GM12878 (cell line): ENCODE results near the gene SPTLC2. TPM values are rescaled to one million over a fixed set of nuclear protein-coding genes. Genes with fewer than 3 reads are reported as not detected.

ENCODE experiments used
- ATAC-seq: fragments of 200-7000 bp; cut with Tn5 transposase; 3 replicates; pipeline ENCODE4 v1.9.1; 2020; ENCODE audit warnings: mild to moderate bottlenecking, moderate library complexity
- BruUV-seq: library from RNA; stranded (reverse); fragments of 400-500 nt; replicated peaks from 2 replicates; lab custom pipeline; 2021; lab: Mats Ljungman, UMichigan
- CTCF ChIA-PET: fragments of 300-600 bp; sonication (Branson Sonifier 250); formaldehyde crosslinking; extraction: SDS; loops from one replicate; lab custom pipeline; 2021; ENCODE audit warnings: inconsistent platforms; lab: Yijun Ruan, JAX
- POLR2A ChIA-PET: fragments of 350-600 bp; formaldehyde crosslinking; extraction: SDS; loops from one replicate; lab custom pipeline; 2021; ENCODE audit warnings: inconsistent platforms; lab: Charles Lee
- RAD21 ChIA-PET: fragments of 300-600 bp; sonication (Branson Sonifier 250); formaldehyde crosslinking; loops from one replicate; lab custom pipeline; 2023; ENCODE audit warnings: antibody characterized with exemption; ENCODE audit not compliant: unreplicated experiment; lab: Charles Lee
- SMC1A ChIA-PET: fragments of 300-600 bp; sonication (Branson Sonifier 250); formaldehyde crosslinking; loops from one replicate; lab custom pipeline; 2023; ENCODE audit not compliant: unreplicated experiment, uncharacterized antibody; lab: Charles Lee
- DNase-seq: peaks from one replicate; pipeline ENCODE4 v3.0.0-alpha.2; 2011; ENCODE audit warnings: low read depth, low spot score
- FAIRE-seq: peaks from 3 replicates; lab custom pipeline; 2011; peaks lifted over from hg19 to GRCh38; lab: Jason Lieb, UNC
- H2AFZ ChIP-seq: 2 replicates; pipeline ENCODE4 v1.6.0; 2011; ENCODE audit warnings: low read depth, low read length, control low read depth; ENCODE audit not compliant: control insufficient read depth
- H3K27ac ChIP-seq: 2 replicates; pipeline ENCODE4 v1.5.1; 2011; ENCODE audit warnings: control low read depth; ENCODE audit not compliant: control insufficient read depth, insufficient read depth
- H3K27me3 ChIP-seq, 2 experiments: replicated peaks in 1 of 2; 2 replicates each; pipeline versions ENCODE4 v1.6.0 to v1.6.1; 2011; ENCODE audit warnings: low read length in 1 of 2; ENCODE audit not compliant: control insufficient read depth in 2 of 2, insufficient read depth in 2 of 2
- H3K36me3 ChIP-seq, 2 experiments: 2 replicates each; pipeline ENCODE4 v1.5.1; 2011; ENCODE audit warnings: low read length in 1 of 2; ENCODE audit not compliant: control insufficient read depth in 2 of 2, insufficient read depth in 2 of 2
- H3K4me1 ChIP-seq: 2 replicates; pipeline ENCODE4 v1.6.1; 2011; ENCODE audit warnings: mild to moderate bottlenecking, low read length, moderate library complexity, mixed read lengths; ENCODE audit not compliant: control insufficient read depth, insufficient read depth
- H3K4me2 ChIP-seq: 2 replicates; pipeline ENCODE4 v1.6.0; 2011; ENCODE audit warnings: control low read depth; ENCODE audit not compliant: control insufficient read depth, insufficient read depth
- H3K4me3 ChIP-seq: fragments of 200-600 bp; sonication (generic); 2 replicates; pipeline ENCODE4 v1.5.1; 2016
- H3K79me2 ChIP-seq: 2 replicates; pipeline ENCODE4 v1.6.0; 2011; ENCODE audit warnings: low read length; ENCODE audit not compliant: control insufficient read depth, insufficient read depth
- H3K9ac ChIP-seq: 2 replicates; pipeline ENCODE4 v1.8.0; 2011; ENCODE audit warnings: low read length, control low read depth, mixed read lengths; ENCODE audit not compliant: control insufficient read depth, insufficient read depth
- H3K9me3 ChIP-seq: replicated peaks from 3 replicates; pipeline ENCODE4 v1.5.1; 2011; ENCODE audit warnings: mild to moderate bottlenecking, low read length; ENCODE audit not compliant: control insufficient read depth, insufficient read depth
- H4K20me1 ChIP-seq: 2 replicates; pipeline ENCODE4 v1.6.0; 2011; ENCODE audit not compliant: control insufficient read depth, insufficient read depth
- BCL11A ChIP-seq: IDR thresholded peaks from 2 replicates; pipeline ENCODE4 v1.6.1; 2011; ENCODE audit warnings: low read depth, low read length
- CHD1 ChIP-seq: IDR thresholded peaks from 2 replicates; pipeline ENCODE4 v1.6.1; 2012; ENCODE audit warnings: low read depth, low read length, improper control_type of control experiment
- HCFC1 ChIP-seq: fragments of 150-350 bp; IDR thresholded peaks from 2 replicates; pipeline ENCODE4 v1.6.1; 2014; ENCODE audit warnings: low read length
- PAX5 ChIP-seq: IDR thresholded peaks from 2 replicates; pipeline ENCODE4 v1.6.1; 2011; ENCODE audit warnings: low read depth, low read length, borderline replicate concordance
- SMAD1 ChIP-seq: fragments of 450-650 bp; IDR thresholded peaks from 2 replicates; pipeline ENCODE4 v1.6.1; 2018; ENCODE audit warnings: mild to moderate bottlenecking, low read depth; ENCODE audit not compliant: partially characterized antibody
- SUPT20H ChIP-seq: IDR thresholded peaks from 2 replicates; pipeline ENCODE4 v1.6.1; 2011; ENCODE audit warnings: low read depth, mild to moderate bottlenecking, low read length, moderate library complexity, borderline replicate concordance; ENCODE audit not compliant: control insufficient read depth
- TCF3 ChIP-seq: IDR thresholded peaks from 2 replicates; pipeline ENCODE4 v1.6.1; 2012; ENCODE audit warnings: low read depth, mild to moderate bottlenecking, low read length, borderline replicate concordance; ENCODE audit not compliant: insufficient read depth
- YBX1 ChIP-seq: fragments of 450-650 bp; IDR thresholded peaks from 2 replicates; pipeline ENCODE4 v1.6.1; 2016; ENCODE audit warnings: antibody characterized with exemption
- WGBS: methylation state at CpG from one replicate; pipeline ENCODE4 v1.1.6; 2016; ENCODE audit warnings: low lambda C conversion rate; ENCODE audit not compliant: insufficient replicate concordance, insufficient coverage; ENCODE audit errors: missing lambda C conversion rate; 5-methylcytosine and 5-hydroxymethylcytosine counted together
- in situ Hi-C: fragments of 300-500 bp; cut with MboI; formaldehyde crosslinking; loops from 9 replicates; pipeline ENCODE4 v1.14.3; 2018; ENCODE audit warnings: mixed read lengths
- intact Hi-C: fragments of 100-400 bp; cut with micrococcal nuclease; formaldehyde crosslinking; loops from one replicate; pipeline ENCODE4 v1.14.2; 2022; ENCODE audit not compliant: unreplicated experiment
- polyA plus RNA-seq, 11 experiments: library from polyadenylated mRNA; depleted of rRNA in 4 of 11; unstranded in 6 of 11; stranded (reverse) in 5 of 11; fragments of >200 nt; fragmentation: Nextera tagmentation in 4 of 11; fragmentation: Illumina TruSeq in 1 of 11; extraction: Ambion mirVana in 4 of 11; extraction: Trizol in 1 of 11; gene quantifications; 1 replicate in 1 of 11; 2 replicates in 10 of 11; pipeline versions ENCODE4 v1.2.1 to v1.2.3, GENCODE V29; 2011 to 2016; ENCODE audit warnings: inconsistent platforms in 2 of 11, missing spikeins in 2 of 11, low read depth in 1 of 11
- total RNA-seq, 4 experiments: library from RNA; depleted of rRNA in 3 of 4; stranded (reverse); fragments of >200 nt in 3 of 4; fragmentation: Illumina TruSeq in 1 of 4; extraction: Trizol in 1 of 4; gene quantifications; 2 replicates each; pipeline versions ENCODE4 v1.2.1 to v1.2.3, GENCODE V29; 2013 to 2021
- TF ChIP-seq, protein P1 (sequence below): fragments of 450-650 bp; IDR thresholded peaks from 2 replicates; pipeline ENCODE4 v1.6.1; 2017; ENCODE audit warnings: mild to moderate bottlenecking, moderate library complexity
- TF ChIP-seq, protein P2 (sequence below): IDR thresholded peaks from 2 replicates; pipeline ENCODE4 v1.6.1; 2012; ENCODE audit warnings: improper control_type of control experiment, low read depth, low read length; ENCODE audit not compliant: insufficient replicate concordance
- TF ChIP-seq, protein P3 (sequence below): IDR thresholded peaks from 2 replicates; pipeline ENCODE4 v1.6.1; 2011; ENCODE audit warnings: low read depth, mild to moderate bottlenecking, low read length, moderate library complexity, borderline replicate concordance; ENCODE audit errors: extremely low read depth
- TF ChIP-seq, protein P4 (sequence below): fragments of 450-650 bp; IDR thresholded peaks from 2 replicates; pipeline ENCODE4 v1.6.1; 2016; ENCODE audit warnings: mild to moderate bottlenecking

Gene SPTLC2
- total and polyA plus RNA-seq, 10 of the 15 experiments (the other 5 are each of a cell fraction or from before 2014, with no cell fraction given): 6.9 to 35.1 (median 19.7) TPM

DNA sequence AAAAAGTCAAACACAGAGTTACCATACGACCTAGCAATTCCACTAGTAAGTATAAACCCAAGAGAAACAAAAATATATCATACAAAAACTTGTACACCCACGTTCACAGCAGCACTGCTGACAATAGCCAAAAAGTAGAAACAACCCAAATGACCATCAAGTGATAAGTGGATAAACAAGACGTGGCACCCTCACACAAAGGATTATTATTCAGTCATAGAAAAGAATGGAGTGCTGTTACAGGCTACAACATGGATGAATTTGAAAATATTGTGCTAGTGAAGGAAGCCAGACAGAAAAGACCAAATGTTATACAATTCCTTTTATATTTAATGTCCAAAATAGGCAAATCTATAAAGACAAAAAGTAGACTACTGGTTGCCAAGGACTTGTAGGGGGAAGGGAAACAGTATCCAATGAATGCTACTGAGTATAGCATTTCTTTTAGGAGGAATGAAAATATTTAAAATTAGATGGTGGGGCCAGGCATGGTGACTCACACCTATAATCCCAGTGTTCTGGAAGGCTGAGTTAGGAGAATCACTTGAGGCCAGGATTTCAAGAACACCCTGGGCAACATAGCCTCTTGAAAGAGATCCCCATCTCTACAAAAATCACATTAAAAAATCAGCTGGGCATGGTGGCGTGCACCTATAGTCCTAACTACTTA lies 41.9 kb downstream of the SPTLC2 start:
- intact Hi-C loops: no loop called here
- no peak overlapping the region for H3K27ac ChIP-seq
- no peaks in the 10 kb centered on the region for H3K27me3 ChIP-seq
- H3K79me2 ChIP-seq: no peaks in the 10 kb centered on the region
- SMC1A ChIA-PET: no interaction called here
- no peak overlapping the region for H3K4me2 ChIP-seq
- no TSS peak for BruUV-seq
- no peak for ATAC-seq
- DNase-seq: no peak
- peaks cover 3 to 10% of the 10 kb centered on the region in 2 experiments; a peak in 3 of 4 replicates for H3K36me3 ChIP-seq
- 74% methylated on average over 4 of the region's 4 CpGs for WGBS
- H3K9me3 ChIP-seq: no peaks in the 10 kb centered on the region
- in situ Hi-C loops: no loop called here
- no peak for FAIRE-seq
- no peaks in the 10 kb centered on the region for H3K4me1 ChIP-seq
- H3K4me3 ChIP-seq: no peak overlapping the region
- CTCF ChIA-PET: interaction anchor here (1.1 kb wide), 1 partner anchor 115 kb away, joined by 3 read pairs; no protein-coding TSS in a partner anchor
- H3K9ac ChIP-seq: no peak overlapping the region
- no peaks in the 10 kb centered on the region for H4K20me1 ChIP-seq
- no peak overlapping the region for H2AFZ ChIP-seq
- RAD21 ChIA-PET: no interaction called here
- POLR2A ChIA-PET: interaction anchor here (0.9 kb wide), 1 partner anchor 13 kb away, joined by 3 read pairs; no protein-coding TSS in a partner anchor
- TF ChIP-seq BCL11A (no peak), SUPT20H (no peak), PAX5 (no peak), YBX1 (no peak), SMAD1 (no peak), HCFC1 (no peak), CHD1 (no peak), TCF3 (no peak)
- TF ChIP-seq, protein P1, sequence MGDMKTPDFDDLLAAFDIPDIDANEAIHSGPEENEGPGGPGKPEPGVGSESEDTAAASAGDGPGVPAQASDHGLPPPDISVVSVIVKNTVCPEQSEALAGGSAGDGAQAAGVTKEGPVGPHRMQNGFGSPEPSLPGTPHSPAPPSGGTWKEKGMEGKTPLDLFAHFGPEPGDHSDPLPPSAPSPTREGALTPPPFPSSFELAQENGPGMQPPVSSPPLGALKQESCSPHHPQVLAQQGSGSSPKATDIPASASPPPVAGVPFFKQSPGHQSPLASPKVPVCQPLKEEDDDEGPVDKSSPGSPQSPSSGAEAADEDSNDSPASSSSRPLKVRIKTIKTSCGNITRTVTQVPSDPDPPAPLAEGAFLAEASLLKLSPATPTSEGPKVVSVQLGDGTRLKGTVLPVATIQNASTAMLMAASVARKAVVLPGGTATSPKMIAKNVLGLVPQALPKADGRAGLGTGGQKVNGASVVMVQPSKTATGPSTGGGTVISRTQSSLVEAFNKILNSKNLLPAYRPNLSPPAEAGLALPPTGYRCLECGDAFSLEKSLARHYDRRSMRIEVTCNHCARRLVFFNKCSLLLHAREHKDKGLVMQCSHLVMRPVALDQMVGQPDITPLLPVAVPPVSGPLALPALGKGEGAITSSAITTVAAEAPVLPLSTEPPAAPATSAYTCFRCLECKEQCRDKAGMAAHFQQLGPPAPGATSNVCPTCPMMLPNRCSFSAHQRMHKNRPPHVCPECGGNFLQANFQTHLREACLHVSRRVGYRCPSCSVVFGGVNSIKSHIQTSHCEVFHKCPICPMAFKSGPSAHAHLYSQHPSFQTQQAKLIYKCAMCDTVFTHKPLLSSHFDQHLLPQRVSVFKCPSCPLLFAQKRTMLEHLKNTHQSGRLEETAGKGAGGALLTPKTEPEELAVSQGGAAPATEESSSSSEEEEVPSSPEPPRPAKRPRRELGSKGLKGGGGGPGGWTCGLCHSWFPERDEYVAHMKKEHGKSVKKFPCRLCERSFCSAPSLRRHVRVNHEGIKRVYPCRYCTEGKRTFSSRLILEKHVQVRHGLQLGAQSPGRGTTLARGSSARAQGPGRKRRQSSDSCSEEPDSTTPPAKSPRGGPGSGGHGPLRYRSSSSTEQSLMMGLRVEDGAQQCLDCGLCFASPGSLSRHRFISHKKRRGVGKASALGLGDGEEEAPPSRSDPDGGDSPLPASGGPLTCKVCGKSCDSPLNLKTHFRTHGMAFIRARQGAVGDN: no peak
- TF ChIP-seq, protein P2, sequence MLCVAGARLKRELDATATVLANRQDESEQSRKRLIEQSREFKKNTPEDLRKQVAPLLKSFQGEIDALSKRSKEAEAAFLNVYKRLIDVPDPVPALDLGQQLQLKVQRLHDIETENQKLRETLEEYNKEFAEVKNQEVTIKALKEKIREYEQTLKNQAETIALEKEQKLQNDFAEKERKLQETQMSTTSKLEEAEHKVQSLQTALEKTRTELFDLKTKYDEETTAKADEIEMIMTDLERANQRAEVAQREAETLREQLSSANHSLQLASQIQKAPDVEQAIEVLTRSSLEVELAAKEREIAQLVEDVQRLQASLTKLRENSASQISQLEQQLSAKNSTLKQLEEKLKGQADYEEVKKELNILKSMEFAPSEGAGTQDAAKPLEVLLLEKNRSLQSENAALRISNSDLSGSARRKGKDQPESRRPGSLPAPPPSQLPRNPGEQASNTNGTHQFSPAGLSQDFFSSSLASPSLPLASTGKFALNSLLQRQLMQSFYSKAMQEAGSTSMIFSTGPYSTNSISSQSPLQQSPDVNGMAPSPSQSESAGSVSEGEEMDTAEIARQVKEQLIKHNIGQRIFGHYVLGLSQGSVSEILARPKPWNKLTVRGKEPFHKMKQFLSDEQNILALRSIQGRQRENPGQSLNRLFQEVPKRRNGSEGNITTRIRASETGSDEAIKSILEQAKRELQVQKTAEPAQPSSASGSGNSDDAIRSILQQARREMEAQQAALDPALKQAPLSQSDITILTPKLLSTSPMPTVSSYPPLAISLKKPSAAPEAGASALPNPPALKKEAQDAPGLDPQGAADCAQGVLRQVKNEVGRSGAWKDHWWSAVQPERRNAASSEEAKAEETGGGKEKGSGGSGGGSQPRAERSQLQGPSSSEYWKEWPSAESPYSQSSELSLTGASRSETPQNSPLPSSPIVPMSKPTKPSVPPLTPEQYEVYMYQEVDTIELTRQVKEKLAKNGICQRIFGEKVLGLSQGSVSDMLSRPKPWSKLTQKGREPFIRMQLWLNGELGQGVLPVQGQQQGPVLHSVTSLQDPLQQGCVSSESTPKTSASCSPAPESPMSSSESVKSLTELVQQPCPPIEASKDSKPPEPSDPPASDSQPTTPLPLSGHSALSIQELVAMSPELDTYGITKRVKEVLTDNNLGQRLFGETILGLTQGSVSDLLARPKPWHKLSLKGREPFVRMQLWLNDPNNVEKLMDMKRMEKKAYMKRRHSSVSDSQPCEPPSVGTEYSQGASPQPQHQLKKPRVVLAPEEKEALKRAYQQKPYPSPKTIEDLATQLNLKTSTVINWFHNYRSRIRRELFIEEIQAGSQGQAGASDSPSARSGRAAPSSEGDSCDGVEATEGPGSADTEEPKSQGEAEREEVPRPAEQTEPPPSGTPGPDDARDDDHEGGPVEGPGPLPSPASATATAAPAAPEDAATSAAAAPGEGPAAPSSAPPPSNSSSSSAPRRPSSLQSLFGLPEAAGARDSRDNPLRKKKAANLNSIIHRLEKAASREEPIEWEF: no peak
- TF ChIP-seq, protein P3, sequence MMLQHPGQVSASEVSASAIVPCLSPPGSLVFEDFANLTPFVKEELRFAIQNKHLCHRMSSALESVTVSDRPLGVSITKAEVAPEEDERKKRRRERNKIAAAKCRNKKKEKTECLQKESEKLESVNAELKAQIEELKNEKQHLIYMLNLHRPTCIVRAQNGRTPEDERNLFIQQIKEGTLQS: no peak
- TF ChIP-seq, protein P4, sequence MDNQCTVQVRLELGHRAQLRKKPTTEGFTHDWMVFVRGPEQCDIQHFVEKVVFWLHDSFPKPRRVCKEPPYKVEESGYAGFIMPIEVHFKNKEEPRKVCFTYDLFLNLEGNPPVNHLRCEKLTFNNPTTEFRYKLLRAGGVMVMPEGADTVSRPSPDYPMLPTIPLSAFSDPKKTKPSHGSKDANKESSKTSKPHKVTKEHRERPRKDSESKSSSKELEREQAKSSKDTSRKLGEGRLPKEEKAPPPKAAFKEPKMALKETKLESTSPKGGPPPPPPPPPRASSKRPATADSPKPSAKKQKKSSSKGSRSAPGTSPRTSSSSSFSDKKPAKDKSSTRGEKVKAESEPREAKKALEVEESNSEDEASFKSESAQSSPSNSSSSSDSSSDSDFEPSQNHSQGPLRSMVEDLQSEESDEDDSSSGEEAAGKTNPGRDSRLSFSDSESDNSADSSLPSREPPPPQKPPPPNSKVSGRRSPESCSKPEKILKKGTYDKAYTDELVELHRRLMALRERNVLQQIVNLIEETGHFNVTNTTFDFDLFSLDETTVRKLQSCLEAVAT: no peak
